ENCODE data around the gene ASIC4.
A peak's percentile ranks its signal among the peaks of the same experiment; 100 is the strongest.

Gene ASIC4, protein sequence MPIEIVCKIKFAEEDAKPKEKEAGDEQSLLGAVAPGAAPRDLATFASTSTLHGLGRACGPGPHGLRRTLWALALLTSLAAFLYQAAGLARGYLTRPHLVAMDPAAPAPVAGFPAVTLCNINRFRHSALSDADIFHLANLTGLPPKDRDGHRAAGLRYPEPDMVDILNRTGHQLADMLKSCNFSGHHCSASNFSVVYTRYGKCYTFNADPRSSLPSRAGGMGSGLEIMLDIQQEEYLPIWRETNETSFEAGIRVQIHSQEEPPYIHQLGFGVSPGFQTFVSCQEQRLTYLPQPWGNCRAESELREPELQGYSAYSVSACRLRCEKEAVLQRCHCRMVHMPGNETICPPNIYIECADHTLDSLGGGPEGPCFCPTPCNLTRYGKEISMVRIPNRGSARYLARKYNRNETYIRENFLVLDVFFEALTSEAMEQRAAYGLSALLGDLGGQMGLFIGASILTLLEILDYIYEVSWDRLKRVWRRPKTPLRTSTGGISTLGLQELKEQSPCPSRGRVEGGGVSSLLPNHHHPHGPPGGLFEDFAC

DNA sequence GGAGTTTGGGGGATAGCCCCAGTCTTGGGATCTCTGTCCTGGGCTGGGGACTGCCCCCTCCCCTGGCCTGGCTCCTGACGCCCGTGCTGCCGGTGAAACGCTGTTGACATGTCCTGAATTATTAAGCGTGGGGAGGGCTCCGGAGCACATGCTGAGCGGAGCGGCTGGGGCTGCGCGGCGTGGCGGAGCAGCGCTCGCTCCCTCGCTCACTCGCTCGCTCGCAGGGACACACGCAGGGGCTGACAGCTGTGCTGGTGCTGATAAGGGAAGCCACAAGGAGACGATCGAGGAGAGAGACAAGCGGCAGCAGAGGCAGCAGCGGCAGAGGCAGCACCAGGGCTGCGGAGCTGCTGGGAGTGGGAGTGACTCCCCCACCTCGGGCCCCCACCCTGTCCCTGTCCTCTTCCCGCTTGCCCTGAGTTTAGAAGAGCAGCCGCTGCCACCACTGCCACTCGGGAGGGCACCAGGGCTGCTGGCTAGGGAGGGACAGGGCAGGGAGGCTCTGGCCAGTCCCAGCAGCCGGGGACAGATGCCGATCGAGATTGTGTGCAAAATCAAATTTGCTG, at the start of gene ASIC4:
Gene ASIC4, plus strand, starts transcription at position 287 of the 566 bp plus-strand sequence. Its CDS starts 243 bp downstream, at position 530.
- DNase-seq (ENCODE audit: low read depth): no peak

DNA sequence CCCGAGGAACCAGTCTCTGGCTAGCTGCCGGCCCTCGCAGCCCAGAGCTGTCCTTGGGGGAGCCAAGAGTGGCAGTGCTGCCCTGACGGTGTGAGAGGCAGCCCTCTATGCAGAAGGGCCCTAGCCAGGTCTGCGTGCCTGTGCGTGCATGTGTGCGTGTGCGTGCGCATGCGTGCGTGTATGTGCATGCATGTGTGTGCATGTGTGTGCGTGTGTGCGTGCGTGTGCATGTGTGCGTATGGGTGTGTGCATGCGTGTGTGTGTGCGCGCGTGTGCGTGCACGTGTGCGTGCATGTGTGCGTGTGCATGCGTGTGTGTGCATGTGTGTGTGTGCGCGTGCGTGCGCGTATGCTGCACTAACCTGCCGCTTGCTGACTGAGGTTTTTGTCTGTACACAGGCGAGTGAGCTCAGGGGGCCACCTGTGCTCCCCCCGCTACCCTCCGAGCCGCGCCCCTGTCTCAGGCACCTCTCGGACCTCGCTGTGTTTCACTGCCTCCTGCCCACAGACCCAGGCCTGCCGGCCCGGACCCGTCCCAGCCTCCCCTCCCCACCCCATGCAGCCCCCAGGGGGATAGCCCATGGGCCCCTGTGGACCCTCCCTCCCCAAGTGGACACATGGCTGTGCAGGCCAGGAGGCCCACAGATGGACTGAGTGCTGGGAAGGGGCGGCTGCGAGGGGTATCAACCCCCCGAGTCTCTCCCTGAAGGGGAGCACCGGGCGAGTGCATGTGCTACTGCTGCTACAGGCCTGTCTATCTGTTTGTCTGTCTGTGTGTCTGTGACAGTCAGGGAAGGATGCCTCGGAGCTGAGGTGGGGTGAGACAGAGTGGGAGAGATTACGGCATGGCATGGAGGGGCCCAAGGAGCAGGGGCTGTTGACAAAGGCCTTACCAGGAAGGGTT, 48.4 kb upstream of the ASIC4 start:
- DNase-seq (ENCODE audit: low read depth): no peak

DNA sequence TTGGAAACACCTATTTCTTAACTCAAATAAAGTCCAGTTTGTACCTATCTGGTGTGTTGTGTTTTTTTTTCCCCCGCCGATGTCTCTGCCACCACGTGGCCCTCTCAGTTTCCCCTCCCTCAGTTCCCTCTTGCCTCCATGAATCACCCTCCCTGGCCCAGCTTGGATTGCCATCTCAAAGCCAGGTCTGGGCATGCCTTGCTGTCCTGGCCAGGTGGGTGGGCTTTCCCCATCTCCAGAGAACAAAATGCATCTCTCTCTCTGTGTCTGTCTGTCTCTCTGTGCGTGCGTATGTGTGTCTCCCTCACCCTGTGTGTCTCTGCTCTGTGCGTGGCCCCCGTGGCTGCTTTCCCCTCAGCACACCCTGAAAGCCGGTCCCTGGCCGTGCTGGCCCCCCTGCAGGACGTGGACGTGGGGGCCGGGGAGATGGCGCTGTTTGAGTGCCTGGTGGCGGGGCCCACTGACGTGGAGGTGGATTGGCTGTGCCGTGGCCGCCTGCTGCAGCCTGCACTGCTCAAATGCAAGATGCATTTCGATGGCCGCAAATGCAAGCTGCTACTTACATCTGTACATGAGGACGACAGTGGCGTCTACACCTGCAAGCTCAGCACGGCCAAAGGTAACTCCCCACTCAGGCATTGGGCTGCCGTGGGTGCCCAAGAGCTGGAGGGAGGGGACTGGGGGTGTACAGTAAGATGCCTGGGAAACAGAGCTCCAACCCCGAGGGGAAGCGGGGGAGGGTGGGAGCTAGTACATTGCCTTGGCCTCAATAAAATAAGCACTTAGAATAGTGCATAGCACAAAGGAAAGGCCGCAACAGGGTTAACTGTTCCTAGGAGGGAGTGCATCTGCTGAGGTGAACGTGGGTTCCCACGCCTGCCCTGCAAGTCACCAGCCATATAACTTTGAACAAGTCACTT, 47.2 kb upstream of the ASIC4 start:
- DNase-seq (ENCODE audit: low read depth): no peak

DNA sequence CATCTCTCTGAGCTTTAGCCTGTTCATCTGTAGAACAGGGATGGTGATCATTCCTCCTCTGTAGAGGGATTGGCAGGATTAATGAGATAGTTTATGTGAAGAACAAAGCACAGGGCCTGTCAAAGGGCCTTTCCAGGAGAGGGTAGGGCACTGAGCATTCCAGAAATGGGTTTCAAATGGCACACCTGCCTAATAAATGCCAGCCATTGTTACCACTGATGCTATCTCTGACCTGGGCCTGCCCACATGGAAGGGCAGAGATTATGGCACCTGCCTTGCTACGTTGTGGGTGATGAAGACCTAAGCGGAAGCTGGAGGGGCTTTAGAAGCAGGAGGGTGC, 46.6 kb upstream of the ASIC4 start:
- no peak for DNase-seq (ENCODE audit: low read depth)

DNA sequence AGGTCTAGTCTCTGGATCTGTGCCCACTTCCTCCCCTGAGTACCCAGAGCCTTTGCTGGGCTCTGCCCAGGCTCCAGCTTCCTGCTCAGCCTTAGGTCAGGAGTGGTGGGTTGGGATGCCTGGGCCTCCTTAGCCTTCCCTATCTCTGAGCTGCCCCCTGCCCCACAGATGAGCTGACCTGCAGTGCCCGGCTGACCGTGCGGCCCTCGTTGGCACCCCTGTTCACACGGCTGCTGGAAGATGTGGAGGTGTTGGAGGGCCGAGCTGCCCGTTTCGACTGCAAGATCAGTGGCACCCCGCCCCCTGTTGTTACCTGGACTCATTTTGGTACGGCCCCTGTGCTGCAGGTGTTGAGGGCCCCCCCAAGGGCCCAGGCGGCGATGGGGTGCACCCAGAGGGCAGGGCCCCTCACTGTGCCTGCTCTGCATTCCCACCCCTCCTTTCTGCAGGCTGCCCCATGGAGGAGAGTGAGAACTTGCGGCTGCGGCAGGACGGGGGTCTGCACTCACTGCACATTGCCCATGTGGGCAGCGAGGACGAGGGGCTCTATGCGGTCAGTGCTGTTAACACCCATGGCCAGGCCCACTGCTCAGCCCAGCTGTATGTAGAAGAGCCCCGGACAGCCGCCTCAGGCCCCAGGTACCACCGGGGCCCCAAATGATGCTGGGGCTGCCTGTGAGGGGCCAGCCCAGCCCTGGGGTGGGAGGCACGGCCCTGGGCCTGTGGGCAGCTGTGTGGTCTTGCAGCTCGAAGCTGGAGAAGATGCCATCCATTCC, 45.7 kb upstream of the ASIC4 start:
- DNase-seq (ENCODE audit: low read depth): no peak

DNA sequence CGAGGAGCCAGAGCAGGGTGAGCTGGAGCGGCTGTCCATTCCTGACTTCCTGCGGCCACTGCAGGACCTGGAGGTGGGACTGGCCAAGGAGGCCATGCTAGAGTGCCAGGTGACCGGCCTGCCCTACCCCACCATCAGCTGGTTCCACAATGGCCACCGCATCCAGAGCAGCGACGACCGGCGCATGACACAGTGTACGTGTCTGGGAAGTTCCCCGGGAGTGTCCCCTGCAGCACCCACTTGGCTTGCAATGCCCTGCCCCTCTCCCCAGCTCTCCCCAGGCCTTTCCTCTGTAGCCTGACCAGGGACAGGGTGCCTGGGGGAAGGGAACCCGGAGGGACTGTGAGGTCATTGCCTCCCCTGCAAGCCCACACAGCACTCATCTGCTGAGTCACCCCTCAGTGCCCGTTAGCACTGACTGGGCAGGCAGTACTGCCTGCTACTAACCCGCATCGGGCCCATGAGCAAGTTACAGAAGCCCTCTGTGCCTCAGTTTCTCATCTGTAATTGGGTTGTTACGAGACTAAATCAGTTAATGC, 45.0 kb upstream of the ASIC4 start:
- DNase-seq (ENCODE audit: low read depth): no peak

DNA sequence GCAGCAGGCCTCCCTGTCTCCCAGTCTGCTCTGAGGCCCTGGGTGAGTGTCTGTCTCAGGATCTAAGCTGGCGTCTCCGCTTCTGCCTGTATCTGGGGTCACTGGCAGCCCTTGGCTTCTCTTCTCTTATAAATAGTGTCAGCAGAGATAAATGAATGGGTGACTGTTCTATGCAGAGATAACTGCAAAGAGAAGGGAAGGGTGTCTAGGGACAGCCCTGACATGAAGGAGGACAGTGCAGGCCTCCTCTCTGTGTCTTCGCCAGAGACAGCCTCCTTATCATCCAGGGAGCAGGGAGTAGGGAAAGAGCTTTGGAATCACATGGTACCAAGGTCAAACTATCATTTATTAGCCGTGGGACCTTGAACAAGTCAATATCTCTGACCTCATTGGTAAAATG, 43.9 kb upstream of the ASIC4 start:
- no peak for DNase-seq (ENCODE audit: low read depth)

DNA sequence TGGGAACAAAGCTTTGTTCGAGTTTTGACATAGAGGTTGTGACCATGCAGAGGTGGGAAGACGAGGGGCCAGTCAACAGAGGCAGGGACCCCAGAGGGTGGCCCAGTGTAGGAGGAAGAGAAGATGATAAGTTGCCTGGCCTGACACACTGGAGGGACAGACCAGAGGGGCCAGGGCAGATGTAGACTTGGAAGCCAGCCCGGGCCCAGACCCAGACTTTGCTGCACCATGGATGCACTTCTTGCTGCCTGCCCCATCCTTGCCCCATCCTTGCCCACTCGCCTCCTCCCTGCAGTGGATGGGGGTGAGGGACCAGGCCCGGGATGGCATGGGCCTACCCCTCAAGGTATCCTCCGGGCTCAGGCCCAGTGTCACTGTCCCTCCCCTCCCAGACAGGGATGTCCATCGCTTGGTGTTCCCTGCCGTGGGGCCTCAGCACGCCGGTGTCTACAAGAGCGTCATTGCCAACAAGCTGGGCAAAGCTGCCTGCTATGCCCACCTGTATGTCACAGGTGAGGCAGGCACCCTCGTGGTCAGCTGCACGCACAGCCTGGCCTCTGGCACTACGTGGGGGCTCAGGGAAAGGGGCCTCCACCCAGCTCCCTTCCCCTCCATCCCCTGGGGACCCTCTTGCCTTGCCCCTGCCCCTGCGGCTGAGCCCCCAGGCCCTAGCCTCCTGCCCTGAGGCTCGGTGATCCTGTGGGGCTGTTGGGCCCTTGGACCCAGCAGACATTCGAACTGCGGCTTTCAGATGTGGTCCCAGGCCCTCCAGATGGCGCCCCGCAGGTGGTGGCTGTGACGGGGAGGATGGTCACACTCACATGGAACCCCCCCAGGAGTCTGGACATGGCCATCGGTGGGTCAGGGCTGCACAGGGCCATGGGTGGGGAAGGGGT, 42.6 kb upstream of the ASIC4 start:
- DNase-seq (ENCODE audit: low read depth): no peak

DNA sequence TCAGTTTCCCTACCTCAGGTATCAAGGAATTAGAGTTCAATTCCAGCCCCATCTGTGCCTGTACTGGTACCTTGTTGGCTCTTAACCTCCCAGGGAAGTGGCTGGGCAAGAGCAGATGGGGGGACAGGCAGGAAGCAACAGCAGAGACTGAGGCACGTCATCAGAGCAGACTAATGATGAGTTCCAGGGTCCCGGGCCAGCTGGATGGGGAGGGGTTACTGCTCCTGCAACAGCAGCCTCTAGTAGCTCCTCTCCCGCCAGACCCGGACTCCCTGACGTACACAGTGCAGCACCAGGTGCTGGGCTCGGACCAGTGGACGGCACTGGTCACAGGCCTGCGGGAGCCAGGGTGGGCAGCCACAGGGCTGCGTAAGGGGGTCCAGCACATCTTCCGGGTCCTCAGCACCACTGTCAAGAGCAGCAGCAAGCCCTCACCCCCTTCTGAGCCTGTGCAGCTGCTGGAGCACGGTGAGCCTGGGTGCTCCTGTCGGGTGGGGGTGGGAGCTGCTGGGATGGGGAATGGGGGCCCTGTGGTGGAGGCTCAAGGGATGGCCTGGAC, 41.6 kb upstream of the ASIC4 start:
- no peak for DNase-seq (ENCODE audit: low read depth)

DNA sequence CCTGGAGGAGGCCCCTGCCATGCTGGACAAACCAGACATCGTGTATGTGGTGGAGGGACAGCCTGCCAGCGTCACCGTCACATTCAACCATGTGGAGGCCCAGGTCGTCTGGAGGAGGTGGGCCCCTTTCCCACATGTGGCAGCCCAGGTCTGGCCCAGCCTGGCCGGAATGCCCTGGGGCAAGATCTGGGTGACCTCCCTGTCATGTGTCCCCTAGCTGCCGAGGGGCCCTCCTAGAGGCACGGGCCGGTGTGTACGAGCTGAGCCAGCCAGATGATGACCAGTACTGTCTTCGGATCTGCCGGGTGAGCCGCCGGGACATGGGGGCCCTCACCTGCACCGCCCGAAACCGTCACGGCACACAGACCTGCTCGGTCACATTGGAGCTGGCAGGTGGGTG, 40.8 kb upstream of the ASIC4 start:
- DNase-seq (ENCODE audit: low read depth): no peak

DNA sequence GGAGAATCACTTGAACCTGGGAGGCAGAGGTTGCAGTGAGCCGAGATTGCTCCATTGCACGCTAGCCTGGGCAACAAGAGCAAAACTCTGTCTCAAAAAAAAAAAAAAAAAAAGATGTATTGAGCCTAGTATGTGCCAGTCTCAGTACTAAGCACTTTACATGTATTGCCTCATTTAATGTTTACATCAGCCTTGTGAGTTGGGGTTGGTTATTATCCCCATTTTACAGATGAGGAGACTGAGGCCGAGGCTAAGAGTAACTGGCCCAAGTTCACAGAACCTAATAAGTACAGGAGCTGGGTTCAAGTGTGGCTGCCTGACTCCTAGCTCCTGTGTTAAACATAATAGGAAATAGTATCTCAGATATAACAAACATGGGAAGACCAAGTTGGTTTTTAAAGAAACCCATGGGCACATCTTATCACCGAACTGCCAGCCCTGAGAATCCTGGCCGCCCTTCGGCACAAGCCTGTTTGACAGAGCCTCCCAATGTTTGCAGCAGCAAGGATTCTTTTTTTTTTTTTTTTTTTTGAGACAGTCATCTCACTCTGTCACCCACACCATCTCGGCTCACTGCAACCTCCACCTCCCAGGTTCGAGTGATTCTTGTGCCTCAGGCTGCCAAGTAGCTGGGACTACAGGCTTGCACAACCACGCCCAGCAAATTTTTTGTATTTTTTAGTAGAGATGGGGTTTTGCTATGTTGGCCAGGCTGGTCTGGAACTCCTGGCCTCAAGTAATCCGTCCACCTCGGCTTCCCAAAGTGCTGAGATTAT, 39.8 kb upstream of the ASIC4 start:
- DNase-seq (ENCODE audit: low read depth): no peak

DNA sequence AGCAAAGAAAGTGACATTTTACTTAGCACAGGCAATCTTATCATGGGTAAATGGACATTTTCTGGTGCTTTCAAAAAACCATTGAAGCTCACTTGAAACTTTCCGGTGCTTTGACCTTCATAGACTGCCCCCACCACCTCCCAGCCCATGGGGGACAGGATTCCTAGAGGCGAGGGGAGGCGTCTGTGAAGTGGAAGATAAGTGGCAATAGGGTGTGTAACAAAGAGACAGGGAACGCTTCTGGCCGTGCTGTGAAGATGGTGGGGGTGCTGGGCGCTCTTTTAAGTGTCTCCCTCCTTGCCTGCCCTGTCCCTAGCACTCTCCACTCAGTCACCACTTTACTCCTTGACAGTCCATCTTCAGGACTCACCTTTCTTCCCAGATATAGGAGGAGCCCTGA, 39.0 kb upstream of the ASIC4 start:
- DNase-seq (ENCODE audit: low read depth): no peak

DNA sequence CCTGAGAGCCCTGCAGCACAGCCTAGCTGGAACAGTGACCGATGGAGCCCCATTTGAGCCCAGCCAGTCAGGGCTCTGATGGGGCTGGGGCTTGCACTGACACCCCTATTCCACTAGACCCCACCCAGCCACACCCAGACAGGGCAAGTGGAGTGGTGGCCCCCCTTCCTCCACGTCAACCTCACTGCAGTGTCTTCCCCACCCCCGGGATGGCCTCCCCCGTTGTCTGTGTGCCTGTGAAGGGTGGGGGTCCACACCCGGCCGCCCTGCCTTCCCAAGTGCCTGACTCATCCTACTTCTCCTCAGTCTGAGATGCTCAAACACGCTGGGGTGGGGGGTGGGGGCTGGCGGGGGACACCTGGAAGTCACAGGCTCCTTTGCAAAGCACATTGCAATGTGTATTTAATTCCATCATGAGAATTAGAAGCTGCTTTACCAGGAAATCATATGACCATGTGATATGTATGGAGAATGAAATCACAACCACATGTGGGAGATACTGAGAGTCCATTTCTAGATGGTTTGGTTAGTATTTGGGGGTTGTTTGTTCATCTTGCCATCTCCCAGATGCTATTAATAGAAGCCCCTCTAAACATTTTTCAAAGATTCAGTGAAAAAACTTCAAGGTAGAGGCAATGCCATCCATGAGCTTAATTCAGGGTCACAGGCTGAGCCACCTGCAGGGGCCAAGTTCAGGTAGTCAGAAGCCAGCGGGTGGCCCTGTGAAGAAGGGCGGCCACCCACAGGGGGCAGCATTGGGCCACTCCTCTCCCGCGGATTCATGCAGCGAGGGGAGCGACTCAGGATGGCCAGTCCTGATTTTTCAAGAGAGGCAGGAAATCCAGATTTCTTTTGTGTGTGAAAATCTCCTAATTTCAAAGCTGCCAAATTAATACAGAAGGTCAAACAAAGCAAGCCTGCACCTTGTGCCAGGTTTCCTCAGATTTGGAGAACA, 38.3 kb upstream of the ASIC4 start:
- DNase-seq (ENCODE audit: low read depth): peak; percentile 35

DNA sequence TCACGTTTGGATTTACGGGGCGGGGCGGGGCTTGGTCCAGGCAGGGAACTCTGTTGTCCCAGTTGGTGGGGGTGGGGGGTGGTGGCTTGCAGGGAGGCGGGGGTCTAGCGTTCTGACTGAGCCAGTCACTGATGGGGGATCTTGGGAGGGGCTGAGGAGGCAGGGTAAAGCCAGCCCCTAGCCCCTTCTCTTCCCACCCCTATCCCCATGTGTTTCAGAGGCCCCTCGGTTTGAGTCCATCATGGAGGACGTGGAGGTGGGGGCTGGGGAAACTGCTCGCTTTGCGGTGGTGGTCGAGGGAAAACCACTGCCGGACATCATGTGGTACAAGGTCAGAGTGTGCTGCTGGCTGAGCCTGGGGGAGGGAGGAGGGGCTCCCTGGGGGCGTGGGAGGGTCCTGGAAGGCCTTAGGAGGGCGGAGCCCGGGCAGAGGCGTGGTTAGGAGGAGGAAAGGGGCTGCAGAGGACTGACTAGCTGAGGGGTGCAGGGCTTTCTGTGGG, 37.6 kb upstream of the ASIC4 start:
- DNase-seq (ENCODE audit: low read depth): no peak

DNA sequence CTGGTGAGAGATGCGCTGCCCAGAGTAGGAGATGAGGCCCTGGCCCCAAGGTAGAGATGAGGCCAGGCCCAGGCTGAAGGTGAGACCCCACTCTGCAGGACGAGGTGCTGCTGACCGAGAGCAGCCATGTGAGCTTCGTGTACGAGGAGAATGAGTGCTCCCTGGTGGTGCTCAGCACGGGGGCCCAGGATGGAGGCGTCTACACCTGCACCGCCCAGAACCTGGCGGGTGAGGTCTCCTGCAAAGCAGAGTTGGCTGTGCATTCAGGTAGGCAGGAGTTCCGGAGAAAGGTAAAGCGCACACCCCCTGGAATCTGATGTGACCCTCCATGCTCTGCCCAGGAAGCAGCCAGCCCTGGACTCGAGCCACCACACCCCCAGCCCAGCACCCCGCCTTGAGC, 37.1 kb upstream of the ASIC4 start:
- DNase-seq (ENCODE audit: low read depth): no peak

DNA sequence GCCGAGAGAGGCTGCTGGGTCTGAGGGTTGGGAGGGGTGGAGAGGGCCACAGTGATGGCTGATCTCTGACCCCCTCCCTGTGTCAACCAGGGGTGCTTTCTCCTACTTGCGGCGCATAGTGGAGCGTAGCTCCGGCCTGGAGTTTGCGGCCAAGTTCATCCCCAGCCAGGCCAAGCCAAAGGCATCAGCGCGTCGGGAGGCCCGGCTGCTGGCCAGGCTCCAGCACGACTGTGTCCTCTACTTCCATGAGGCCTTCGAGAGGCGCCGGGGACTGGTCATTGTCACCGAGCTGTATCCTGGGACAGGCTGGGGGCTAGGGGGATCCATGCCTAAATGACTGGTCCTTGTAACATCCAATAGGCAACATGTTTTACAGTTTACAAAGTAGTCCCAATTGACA, 36.5 kb upstream of the ASIC4 start:
- no peak for DNase-seq (ENCODE audit: low read depth)

DNA sequence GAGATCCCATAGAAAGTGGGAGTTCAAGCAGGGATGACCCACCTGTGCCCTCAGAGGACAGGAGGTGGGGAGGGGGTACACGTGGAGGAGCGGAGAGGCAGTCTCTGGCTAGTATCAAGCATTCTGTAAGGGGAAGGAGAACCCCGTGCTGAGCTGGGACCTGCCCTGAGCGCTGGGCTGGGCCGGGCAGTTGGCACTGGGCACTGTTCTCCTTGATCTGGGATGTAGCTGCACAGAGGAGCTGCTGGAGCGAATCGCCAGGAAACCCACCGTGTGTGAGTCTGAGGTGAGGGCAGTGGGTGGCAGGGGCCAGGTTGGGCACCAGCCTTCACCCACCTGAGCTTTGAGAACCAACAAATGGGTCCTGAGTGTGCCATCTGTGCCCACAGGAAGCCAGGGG, 35.4 kb upstream of the ASIC4 start:
- no peak for DNase-seq (ENCODE audit: low read depth)

Data from activated T-helper 9 cell treated with anti-CD3 and anti-CD28 coated beads, Interleukin-2, amount 50 U/mL, for 16 hours (primary cell).